GM12891 (cell line): ENCODE results near the gene POPDC2.

Experiments used
- PAX5 ChIP-seq: IDR thresholded peaks from 2 replicates; pipeline ENCODE4 v1.6.1; 2011; ENCODE audit warnings: low read length, moderate library complexity, mild to moderate bottlenecking; ENCODE audit not compliant: insufficient read depth, severe bottlenecking
- POLR2A ChIP-seq: IDR thresholded peaks from 2 replicates; pipeline ENCODE4 v1.6.1; 2011; ENCODE audit warnings: low read depth, low read length, control low read depth
- POLR2AphosphoS5 ChIP-seq: IDR thresholded peaks from 2 replicates; pipeline ENCODE4 v1.6.1; 2011; ENCODE audit warnings: low read depth, low read length, control low read depth
- TAF1 ChIP-seq: IDR thresholded peaks from 2 replicates; pipeline ENCODE4 v1.6.1; 2011; ENCODE audit warnings: low read depth, low read length, control low read depth

- TF ChIP-seq POLR2AphosphoS5 (no peak), POLR2A (no peak), TAF1 (no peak), PAX5 (no peak)
These were observed 47.2 kb downstream of the POPDC2 start for GRCh38 chr3:119613201-119613600.
